NCI-H1436 treated with DMSO at 0.1 percent for 48 hours (cell line): Measurements from ENCODE around the gene TGFBR2.

Experiments used
- DNase-seq: peaks from one replicate; lab custom pipeline; 2025; lab: John Stamatoyannopoulos, UW

TGFBR2 gene

GRCh38 chr3:30602946-30603345 lies 3.5 kb upstream of the TGFBR2 start:
- DNase-seq: no peak

DNA sequence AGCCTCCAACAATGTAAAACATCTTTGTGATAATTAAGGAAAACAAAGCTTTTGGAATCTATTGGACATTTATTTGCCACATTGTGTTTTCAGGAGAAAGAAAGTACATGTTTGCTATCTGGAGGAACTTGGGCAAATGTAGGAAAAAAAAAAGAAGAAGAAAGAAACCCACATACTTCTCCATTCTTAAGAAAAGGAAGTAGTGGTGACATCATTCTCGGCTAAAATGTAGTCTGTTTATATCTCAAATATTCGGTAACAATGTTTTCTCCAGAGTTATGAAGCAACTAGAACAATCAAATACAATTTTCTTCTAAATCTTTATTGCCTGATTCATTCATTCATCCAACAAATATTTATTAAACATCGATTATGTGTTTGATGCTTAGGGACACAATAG lies 2.3 kb upstream of the TGFBR2 start:
- no peak for DNase-seq

- DNase-seq: no peak
Observed at GRCh38 chr3:30604558-30604957, 1.8 kb upstream of the TGFBR2 start.

DNA sequence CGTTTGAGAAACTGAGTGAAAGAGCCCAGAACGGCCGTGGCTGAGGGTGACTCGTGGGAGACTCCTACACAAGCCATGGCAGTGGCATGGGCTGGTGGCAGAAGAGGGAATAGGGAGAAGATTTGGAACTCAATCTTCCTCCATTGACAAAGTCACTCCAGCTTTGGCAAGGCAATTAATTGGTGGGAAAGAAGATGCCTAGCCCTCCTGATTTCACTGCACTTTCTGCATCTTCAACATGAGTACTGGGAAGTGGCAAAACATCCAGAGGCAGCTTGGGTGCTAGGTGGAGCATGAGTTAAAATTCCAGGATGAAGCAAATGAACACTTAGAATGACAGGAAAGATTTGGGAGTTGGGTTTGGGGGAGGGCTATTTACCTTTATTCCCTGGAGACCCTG lies 1.4 kb upstream of the TGFBR2 start:
- no peak for DNase-seq

DNA sequence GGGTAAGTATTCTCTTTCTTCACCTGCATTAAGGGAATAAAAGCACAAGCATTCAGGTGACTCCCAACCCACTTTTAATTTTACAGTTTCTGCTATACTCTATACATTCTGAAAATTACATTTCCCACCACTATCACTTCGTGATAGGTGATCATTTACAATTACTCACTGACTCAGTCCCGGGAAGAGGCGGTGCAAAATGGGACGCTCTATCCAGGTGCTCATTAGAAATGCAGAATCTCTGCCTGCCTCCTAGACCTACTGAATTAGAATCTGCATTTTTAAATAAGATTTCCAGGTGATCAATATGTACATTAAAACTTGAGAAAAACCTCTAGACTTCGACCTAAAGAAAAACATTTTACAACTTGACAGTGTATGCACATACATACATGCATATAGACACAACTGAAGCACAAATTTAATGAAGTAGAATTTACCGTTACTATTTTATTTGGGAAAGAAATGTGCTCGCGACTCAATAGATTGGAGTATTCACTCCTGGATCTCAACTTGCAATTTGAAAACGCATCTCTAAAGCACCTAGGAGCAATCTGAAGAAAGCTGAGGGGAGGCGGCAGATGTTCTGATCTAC lies 598 bp upstream of the TGFBR2 start:
- DNase-seq: no peak

DNA sequence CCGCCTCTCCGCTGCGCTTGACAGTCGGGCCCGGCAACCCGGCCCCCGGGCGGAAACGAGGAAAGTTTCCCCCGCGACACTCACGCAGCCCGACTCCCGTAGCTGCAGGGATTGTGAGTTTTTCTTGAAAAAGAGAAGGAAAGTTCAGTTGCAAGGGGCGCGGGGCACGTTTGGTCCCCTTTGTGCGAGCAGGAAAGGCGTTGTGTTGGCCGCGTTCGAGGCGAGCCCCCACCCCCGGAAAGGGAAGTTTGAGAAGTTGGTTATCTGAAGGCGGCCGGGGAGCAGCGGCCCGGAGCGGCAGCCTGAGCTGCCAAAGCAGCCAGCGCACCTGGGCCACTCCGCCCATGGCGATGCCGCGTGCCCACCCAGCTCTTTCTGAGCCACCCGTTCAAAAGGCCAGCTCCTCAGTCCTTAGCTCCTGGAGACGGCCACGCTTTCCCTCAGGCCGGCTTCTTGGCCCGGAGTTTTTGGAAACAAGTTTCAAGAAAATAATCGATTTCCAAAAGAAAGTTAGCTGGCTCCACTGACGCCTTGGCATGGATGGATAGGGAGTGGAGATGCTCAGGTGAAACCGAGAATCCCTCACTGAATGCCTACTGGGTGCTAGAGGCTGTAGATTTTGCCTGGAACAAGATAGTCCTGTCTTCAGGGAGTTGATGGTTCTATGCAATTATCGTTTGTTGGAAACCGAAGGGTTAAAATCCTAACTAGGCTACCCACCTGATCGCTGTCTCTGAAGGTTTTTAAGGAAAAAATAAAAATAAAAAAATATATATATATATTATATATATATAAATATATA lies 832 bp downstream of the TGFBR2 start:
- no peak for DNase-seq

GRCh38 chr3:30608598-30608947 lies 2.2 kb downstream of the TGFBR2 start:
- no peak for DNase-seq

DNA sequence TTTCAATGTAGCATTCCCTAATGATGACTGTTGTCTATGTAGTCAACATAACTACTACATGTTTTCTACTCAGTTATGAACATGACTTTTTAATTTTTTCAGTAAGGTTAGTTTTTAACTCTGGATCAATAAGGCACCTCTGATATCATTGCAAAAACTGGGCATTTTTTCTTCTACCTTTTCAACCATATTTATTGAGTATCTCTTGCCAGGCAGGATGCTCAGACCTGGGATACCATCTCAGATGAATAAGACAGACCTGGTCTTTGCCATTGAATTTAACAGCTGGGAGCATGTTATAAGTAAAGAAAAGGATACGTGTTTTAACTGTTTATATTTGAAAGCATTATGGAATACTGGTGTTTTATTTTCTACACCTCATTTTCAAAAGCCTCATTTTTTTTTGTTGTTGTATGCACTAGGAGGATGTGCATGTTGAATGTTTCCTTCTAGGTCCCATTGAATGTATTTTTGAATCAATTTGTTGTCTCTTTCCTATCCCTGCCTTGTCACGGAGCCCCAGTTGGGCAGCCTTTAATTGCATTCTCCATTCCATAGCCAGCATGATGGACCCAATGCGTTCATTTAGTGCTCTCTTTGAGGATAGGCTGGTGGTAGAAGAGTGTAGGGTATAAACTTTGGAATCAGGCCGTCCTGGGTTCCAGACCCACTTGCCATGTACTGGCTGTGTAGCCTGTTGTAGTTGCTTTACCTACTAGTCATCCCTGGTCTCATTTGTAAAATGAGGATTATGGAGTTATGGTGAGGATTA lies 3.7 kb downstream of the TGFBR2 start:
- DNase-seq: no peak

DNA sequence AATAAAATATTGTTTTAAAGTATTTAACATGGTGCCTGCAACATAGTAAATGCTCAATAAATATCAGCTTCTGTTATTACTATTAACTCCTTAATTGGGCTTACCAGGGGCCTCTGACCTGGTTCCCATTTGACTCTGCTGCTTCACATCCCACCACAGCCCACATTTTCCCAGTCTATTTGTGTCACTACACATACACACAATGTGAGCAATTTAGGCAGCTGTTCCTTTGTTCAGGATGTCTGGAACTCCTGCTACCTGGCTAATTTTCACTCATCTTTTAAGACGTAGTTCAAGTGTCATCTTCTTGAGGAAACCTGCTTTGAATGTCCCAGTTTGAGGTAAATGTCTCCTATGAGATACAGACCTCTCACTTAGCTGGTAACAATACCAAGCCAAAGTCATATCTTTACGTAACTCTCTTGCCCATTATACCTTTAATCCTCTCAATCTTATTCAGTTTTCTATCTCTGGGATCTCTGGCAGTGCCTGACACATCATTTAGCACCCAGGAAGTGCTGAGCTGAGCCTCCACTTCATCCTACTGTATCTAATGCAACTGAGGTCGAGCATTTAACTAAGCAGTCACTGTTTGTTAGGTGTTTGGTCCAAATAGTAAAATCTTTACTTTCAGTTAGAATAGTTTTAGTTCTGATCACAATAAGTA lies 4.4 kb downstream of the TGFBR2 start:
- DNase-seq: no peak

DNA sequence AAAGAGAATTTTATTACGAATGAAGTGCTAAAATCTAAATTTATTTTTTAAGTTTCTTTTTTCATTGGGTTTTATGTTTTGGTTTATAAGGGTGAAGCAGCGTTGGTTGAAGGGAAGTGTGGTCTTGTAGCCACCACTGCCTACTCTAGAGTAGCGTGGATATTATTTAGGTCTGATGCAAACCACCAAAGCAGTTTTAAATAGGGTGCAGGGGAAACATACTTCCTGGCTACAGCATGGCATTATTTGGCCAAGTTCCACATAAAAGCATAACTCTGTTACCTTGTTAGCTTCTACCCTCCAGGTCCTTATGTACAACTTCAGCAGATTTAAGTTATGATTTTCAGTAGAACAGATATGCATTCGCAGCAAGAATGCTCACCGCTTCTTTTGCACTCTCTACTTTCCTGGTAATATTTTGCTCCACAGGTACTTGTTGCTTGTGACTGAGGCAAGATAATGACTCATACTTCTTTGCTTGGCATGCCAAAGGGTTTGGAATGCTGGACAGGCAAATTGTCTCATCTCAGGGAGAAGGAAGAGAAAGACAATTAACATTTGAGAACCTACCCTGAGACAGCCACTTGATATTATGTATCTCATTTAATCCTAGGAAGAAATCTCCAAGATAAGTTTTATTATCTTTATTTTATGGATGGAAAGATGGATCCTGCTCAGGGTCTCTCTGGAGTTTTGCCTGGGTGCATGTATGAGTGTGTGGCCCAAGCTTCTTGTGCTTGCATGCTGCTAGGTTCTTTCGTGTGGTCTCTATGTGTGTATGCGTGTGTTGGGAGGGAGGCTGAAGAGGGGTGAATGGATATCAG lies 5.4 kb downstream of the TGFBR2 start:
- no peak for DNase-seq

DNA sequence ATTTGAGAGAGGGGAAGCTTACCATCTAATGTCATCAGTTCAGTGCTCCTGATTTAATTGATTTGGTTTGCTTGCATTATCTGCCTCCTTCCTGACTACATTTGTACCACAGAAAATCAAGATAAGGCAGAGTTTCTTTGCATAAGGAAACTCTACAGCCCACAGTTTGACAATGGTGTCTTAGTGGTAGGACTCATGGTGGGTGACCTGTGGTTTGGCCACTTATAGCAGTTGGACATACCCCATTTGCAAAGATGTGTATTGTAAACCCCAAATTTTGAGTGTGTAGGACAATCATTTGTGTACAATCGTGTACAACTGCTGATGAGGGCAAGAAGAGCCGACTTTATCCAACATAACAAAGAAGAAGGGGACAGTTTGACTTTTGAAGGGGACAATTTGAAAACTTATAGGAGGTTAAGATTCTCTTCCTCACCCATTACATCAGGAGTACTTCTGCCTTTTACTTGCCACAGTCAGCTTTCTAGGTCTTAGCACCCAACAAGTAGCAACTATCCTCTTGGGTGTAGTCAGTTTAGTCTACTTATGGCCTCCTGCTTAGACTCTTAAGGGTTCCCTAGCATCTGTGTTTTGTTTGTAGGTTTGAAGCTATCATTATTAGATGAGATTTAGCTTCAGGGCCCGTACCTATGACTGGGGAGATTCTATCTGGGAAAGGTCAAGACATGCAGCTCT lies 6.2 kb downstream of the TGFBR2 start:
- DNase-seq: no peak

DNA sequence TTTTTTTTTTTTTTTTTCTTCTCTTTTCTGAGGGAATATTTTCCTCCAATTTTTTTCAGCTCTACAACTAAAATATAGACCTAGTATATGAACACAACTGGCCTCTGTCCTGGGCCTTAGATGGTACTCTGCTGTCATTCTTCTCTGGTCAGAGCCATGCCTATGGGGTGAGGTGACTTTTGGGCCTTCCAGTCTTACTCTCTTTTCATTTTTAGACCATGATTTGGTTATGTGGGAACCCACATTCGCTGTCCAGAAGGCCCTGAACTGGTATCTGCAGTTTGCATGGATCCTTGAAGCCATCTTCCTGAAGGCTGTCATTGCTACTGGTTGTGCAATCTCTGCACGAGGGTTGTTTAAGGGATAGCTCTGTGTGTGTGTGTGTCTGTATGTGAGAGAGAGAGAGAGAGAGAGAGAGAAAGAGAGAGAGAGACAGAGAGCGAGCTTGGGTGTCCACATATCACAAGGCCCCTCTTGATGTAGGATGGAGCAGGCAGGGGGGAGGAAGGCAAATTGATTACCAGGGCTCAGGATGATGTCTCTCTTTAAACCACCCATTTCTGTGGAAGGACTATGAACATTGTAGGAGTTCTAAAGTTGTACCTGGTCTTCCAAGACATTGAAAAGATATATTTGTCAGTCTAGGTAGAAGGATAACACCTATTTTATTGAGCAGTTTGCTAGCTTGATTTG lies 6.9 kb downstream of the TGFBR2 start:
- DNase-seq: no peak

DNA sequence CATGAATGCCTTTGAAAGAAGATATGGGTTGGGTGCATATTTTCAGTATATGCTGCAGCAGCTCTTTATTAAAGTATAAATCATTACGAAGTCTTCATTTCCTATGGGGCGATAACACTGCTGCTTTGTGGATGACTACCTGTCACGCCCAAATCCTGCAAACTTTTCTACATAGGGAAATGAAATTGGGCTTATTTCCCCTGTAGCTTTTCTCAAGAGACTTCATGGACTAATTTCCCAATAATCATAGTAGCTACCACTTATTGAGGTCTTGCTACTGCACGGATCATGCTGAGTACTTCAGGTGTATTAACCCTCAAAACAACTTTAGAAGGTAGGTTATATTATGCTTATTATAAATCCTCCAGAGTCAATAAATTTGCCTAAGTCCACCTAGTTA lies 8.0 kb downstream of the TGFBR2 start:
- DNase-seq: no peak

GRCh38 chr3:30614943-30615342 lies 8.5 kb downstream of the TGFBR2 start:
- no peak for DNase-seq

GRCh38 chr3:30615615-30616346 lies 9.4 kb downstream of the TGFBR2 start:
- no peak for DNase-seq

DNA sequence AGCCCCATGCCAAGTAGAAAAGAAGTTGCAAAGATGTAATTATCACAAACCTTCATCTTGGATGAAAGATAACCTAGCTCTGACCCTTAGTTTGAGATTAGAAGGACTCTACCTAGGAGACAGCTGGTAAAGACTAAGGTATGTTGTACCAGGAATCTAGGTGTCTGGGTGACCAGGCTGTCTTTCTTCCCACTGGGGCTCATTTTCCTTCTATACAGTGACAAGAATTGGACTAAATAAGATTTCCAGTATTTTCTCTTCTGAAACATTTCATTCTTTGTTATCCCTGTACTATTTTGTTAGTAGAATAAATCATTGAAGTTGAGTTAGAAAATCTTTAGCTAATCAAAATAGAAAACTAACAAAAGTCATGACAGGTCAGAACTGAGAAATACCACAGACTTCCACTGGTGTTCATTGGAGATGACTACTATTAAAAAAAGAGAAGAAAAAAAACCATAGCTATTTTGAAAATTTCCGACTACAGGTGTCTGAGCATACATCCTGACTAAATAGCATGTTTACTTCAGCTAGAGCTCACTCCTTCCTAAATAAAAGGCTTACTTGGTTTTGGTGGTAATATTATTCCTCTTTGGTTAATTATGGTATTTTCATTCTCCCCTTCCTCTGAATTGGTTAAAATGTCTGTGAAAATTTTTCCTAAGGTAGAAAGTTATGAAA lies 10.1 kb downstream of the TGFBR2 start:
- no peak for DNase-seq

DNA sequence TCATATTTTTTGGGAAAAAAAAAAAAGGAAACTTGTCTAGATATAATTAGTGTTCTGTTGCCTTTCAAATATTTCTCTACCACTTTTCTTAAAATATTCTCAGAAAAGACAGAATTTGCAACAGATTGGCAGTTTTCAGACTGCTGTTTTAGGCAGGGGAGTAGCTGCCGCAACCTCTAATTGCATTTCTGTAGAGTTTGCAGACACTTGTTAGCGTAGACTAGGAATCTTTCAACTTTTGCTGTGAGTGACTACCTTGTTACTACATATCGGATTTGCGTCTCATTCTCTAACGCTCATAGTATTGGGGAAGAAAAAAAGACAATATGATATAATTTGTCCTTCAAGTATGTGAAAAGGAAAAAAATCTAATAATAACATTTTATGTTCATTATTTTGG lies 10.7 kb downstream of the TGFBR2 start:
- no peak for DNase-seq

- no peak for DNase-seq
Observed at GRCh38 chr3:30617653-30618052, 11.3 kb downstream of the TGFBR2 start.

GRCh38 chr3:30618526-30618925 lies 12.1 kb downstream of the TGFBR2 start:
- no peak for DNase-seq
